Stimulated activated CD4-positive, alpha-beta T cell treated with anti-CD3 and anti-CD28 coated beads, TNF-alpha, amount 100 ng/mL, for 24 hours (primary cell): ENCODE data around the gene TMEM170B.
A peak's percentile ranks its signal among the peaks of the same experiment; 100 is the strongest.

ENCODE experiments used
- DNase-seq, 3 experiments: peaks; one replicate each; pipeline ENCODE4 v3.0.0-alpha.2; 2020; ENCODE audit warnings: low read depth in 3 of 3

TMEM170B gene

GRCh38 chr6:11537229-11538051 is at the start of gene TMEM170B:
Gene TMEM170B (plus strand): TSS chr6:11537749. CDS start chr6:11538278, 529 bp downstream.
- DNase-seq: peak; percentile 90 to 94 (median 93)

GRCh38 chr6:11490996-11491395 is 46.6 kb upstream of the TMEM170B start:
- DNase-seq: no peak

GRCh38 chr6:11491596-11492463 is 45.7 kb upstream of the TMEM170B start:
- DNase-seq: no peak

GRCh38 chr6:11492464-11493290 is 44.9 kb upstream of the TMEM170B start:
- no peak for DNase-seq

- no peak for DNase-seq
Measured at GRCh38 chr6:11493974-11494373, 43.6 kb upstream of the TMEM170B start.

GRCh38 chr6:11494786-11495564 is 42.6 kb upstream of the TMEM170B start:
- no peak for DNase-seq

- DNase-seq: no peak
Measured at GRCh38 chr6:11495565-11496145, 41.9 kb upstream of the TMEM170B start.

- peak; percentile 44 to 59 (median 48) for DNase-seq
Measured at GRCh38 chr6:11496152-11497060, 41.1 kb upstream of the TMEM170B start.

- DNase-seq: no peak
Measured at GRCh38 chr6:11497107-11497506, 40.4 kb upstream of the TMEM170B start.

- DNase-seq: no peak
Measured at GRCh38 chr6:11497881-11498280, 39.7 kb upstream of the TMEM170B start.

- DNase-seq: no peak
Measured at GRCh38 chr6:11500008-11500407, 37.5 kb upstream of the TMEM170B start.

GRCh38 chr6:11509471-11509870 is 28.1 kb upstream of the TMEM170B start:
- DNase-seq: no peak

- DNase-seq: no peak
Measured at GRCh38 chr6:11514672-11515071, 22.9 kb upstream of the TMEM170B start.

GRCh38 chr6:11515763-11516162 is 21.8 kb upstream of the TMEM170B start:
- no peak for DNase-seq

- DNase-seq: no peak
Measured at GRCh38 chr6:11522812-11523605, 14.5 kb upstream of the TMEM170B start.

- no peak for DNase-seq
Measured at GRCh38 chr6:11525468-11526155, 11.9 kb upstream of the TMEM170B start.

GRCh38 chr6:11526156-11526505 is 11.4 kb upstream of the TMEM170B start:
- no peak for DNase-seq

GRCh38 chr6:11527274-11527870 is 10.2 kb upstream of the TMEM170B start:
- no peak for DNase-seq
